ENCODE measurements around the gene GLT1D1. TPM values are rescaled to one million over a fixed set of nuclear protein-coding genes. Genes with fewer than 3 reads are reported as not detected.
A peak's percentile ranks its signal among the peaks of the same experiment; 100 is the strongest.

Gene GLT1D1
- total and polyA plus RNA-seq, 8 donors, result 0.13 to 1.3 (median 0.89) TPM; not detected in 4

- Histone ChIP-seq H3K27ac (peak overlapping the region in 2 of 5 donors; percentile 32 to 78), H3K27me3 (peaks cover 8 to 52% (median 21%) of the 10 kb centered on the region in 3 donors), H3K4me3 (peak overlapping the region in 3 of 4 donors; percentile 8 to 39 (median 36)), H3K36me3 (no peaks in the 10 kb centered on the region), H3K9me3 (no peaks in the 10 kb centered on the region), H3K4me1 (peaks cover 0 to 7% (median 5%) of the 10 kb centered on the region in 4 donors)
- 1 to 4% (median 3%) methylated on average over 24 to 73 of the region's 74 CpGs for whole genome bisulfite sequencing, 5 donors
- TF ChIP-seq POLR2AphosphoS5 (IDR thresholded peaks at IDR 0.05), result no peak
- no peak for TF ChIP-seq CTCF (IDR thresholded peaks at IDR 0.05)
- no peak for TF ChIP-seq POLR2A (IDR thresholded peaks at IDR 0.05)
- no peak for TF ChIP-seq EP300 (IDR thresholded peaks at IDR 0.05)
- intact Hi-C loops (cut with DNase I; ENCODE audit: low total_unique reads), result no loop called here
- peak in 1 of 2 donors; percentile 19 for DNase-seq
Measured at GRCh38 chr12:128853600-128854197, 421 bp downstream of the GLT1D1 start.

- 75 to 85% (median 82%) methylated on average over 9 of the region's 9 CpGs for WGBS, 5 donors
- Histone ChIP-seq H3K27me3 (peaks cover 8 to 56% (median 21%) of the 10 kb centered on the region in 3 donors), H3K27ac (peak overlapping the region in 2 of 5 donors; percentile 56 to 57), H3K4me3 (no peak overlapping the region), H3K36me3 (no peaks in the 10 kb centered on the region), H3K4me1 (peaks cover 0 to 7% (median 5%) of the 10 kb centered on the region in 4 donors), H3K9me3 (no peaks in the 10 kb centered on the region)
- DNase-seq, result no peak
- TF ChIP-seq POLR2A (IDR thresholded peaks at IDR 0.05) (no peak), EP300 (IDR thresholded peaks at IDR 0.05) (no peak), POLR2AphosphoS5 (IDR thresholded peaks at IDR 0.05) (no peak), CTCF (IDR thresholded peaks at IDR 0.05) (no peak)
- intact Hi-C loops (cut with DNase I; ENCODE audit: low total_unique reads), result no loop called here
Measured at GRCh38 chr12:128856035-128856790, 2.9 kb downstream of the GLT1D1 start.

- Histone ChIP-seq H3K36me3 (no peaks in the 10 kb centered on the region), H3K27ac (peak overlapping the region in 2 of 5 donors; percentile 56 to 57), H3K4me1 (peaks cover 0 to 7% (median 5%) of the 10 kb centered on the region in 4 donors), H3K4me3 (no peak overlapping the region), H3K27me3 (peaks cover 8 to 51% (median 21%) of the 10 kb centered on the region in 3 donors), H3K9me3 (no peaks in the 10 kb centered on the region)
- no peak for TF ChIP-seq POLR2AphosphoS5 (IDR thresholded peaks at IDR 0.05)
- TF ChIP-seq POLR2A (IDR thresholded peaks at IDR 0.05), result no peak
- no peak for TF ChIP-seq CTCF (IDR thresholded peaks at IDR 0.05)
- no peak for TF ChIP-seq EP300 (IDR thresholded peaks at IDR 0.05)
- WGBS, 5 donors, result 92 to 97% (median 97%) methylated on average over 7 of the region's 7 CpGs
- DNase-seq, result no peak
- intact Hi-C loops (cut with DNase I; ENCODE audit: low total_unique reads), result no loop called here
Measured at GRCh38 chr12:128856791-128857078, 3.5 kb downstream of the GLT1D1 start.

GRCh38 chr12:128857133-128857763, 4.0 kb downstream of the GLT1D1 start:
- no peak for DNase-seq
- peaks cover 0 to 7% (median 5%) of the 10 kb centered on the region in 4 donors for H3K4me1 ChIP-seq
- no peak for TF ChIP-seq POLR2A (IDR thresholded peaks at IDR 0.05)
- TF ChIP-seq CTCF (IDR thresholded peaks at IDR 0.05), result no peak
- TF ChIP-seq POLR2AphosphoS5 (IDR thresholded peaks at IDR 0.05), result no peak
- no peak for TF ChIP-seq EP300 (IDR thresholded peaks at IDR 0.05)
- H3K9me3 ChIP-seq, result no peaks in the 10 kb centered on the region
- no peak overlapping the region for H3K4me3 ChIP-seq
- H3K27ac ChIP-seq, result peak overlapping the region in 2 of 5 donors; percentile 56 to 57
- intact Hi-C loops (cut with DNase I; ENCODE audit: low total_unique reads), result no loop called here
- WGBS, 5 donors, result 64 to 79% (median 69%) methylated on average over 9 of the region's 9 CpGs
- H3K27me3 ChIP-seq, result peaks cover 8 to 46% (median 21%) of the 10 kb centered on the region in 3 donors
- H3K36me3 ChIP-seq, result no peaks in the 10 kb centered on the region
